Vagina (tissue), 2 donors: ENCODE measurements around the gene PDE3B.
"Not testable (repeated sequence)": the region's sequence is repeated elsewhere in the genome, so short reads cannot be mapped to it uniquely, and the experiment has no call there.

ENCODE experiments used
- CTCF ChIP-seq, 3 experiments: fragments of 450-650 bp in 2 of 3; fragments of 200-600 bp in 1 of 3; sonication (generic) in 1 of 3; IDR thresholded peaks; one replicate each; pipeline ENCODE4 v1.5.1; 2017 to 2019; ENCODE audit warnings: antibody characterized with exemption in 3 of 3, mild to moderate bottlenecking in 2 of 3, moderate library complexity in 2 of 3
- POLR2A ChIP-seq, 2 donors: fragments of 450-650 bp; IDR thresholded peaks; one replicate each; pipeline ENCODE4 v1.6.1; 2017; ENCODE audit warnings: antibody characterized with exemption in 2 of 2, mild to moderate bottlenecking in 2 of 2, moderate library complexity in 2 of 2

- not testable (repeated sequence) for TF ChIP-seq CTCF, POLR2A (IDR thresholded peaks at IDR 0.05)
These were observed 9.9 kb upstream of the PDE3B start for GRCh38 chr11:14633506-14634224.
